GM19395 (cell line): ENCODE measurements around the gene NRIP1.
"Not testable (repeated sequence)": the region's sequence is repeated elsewhere in the genome, so short reads cannot be mapped to it uniquely, and the experiment has no call there.

Experiments used
- ATAC-seq: cut with Tn5 transposase; IDR thresholded peaks from one replicate; pipeline ENCODE4 v1.9.1; 2021; ENCODE audit warnings: mild to moderate bottlenecking, moderate library complexity; ENCODE audit not compliant: unreplicated experiment

NRIP1 gene

GRCh38 chr21:14982336-14982735 is 82.5 kb downstream of the NRIP1 start:
- no peak for ATAC-seq

- no peak for ATAC-seq
Measured at GRCh38 chr21:14981246-14981645, 83.6 kb downstream of the NRIP1 start.

- no peak for ATAC-seq
Measured at GRCh38 chr21:14979264-14979663, 85.5 kb downstream of the NRIP1 start.

GRCh38 chr21:14977814-14978213 is 87.0 kb downstream of the NRIP1 start:
- no peak for ATAC-seq

- no peak for ATAC-seq
Measured at GRCh38 chr21:14975136-14975919, 89.5 kb downstream of the NRIP1 start.

- ATAC-seq: no peak
Measured at GRCh38 chr21:14972678-14973077, 92.1 kb downstream of the NRIP1 start.

GRCh38 chr21:14968821-14969220 is 96.0 kb downstream of the NRIP1 start:
- no peak for ATAC-seq

GRCh38 chr21:14968029-14968428 is 96.8 kb downstream of the NRIP1 start:
- no peak for ATAC-seq

GRCh38 chr21:14964621-14965020 is 100.2 kb downstream of the NRIP1 start:
- no peak for ATAC-seq

GRCh38 chr21:14962217-14962616 is 102.6 kb downstream of the NRIP1 start:
- ATAC-seq: no peak

GRCh38 chr21:14961502-14961901 is 103.3 kb downstream of the NRIP1 start:
- no peak for ATAC-seq

GRCh38 chr21:14959343-14959742 is 105.5 kb downstream of the NRIP1 start:
- no peak for ATAC-seq

- no peak for ATAC-seq
Measured at GRCh38 chr21:14957836-14958235, 107.0 kb downstream of the NRIP1 start.

- ATAC-seq: no peak
Measured at GRCh38 chr21:14956807-14957206, 108.0 kb downstream of the NRIP1 start.

GRCh38 chr21:14955936-14956520 is 108.8 kb downstream of the NRIP1 start:
- no peak for ATAC-seq

- ATAC-seq: no peak
Measured at GRCh38 chr21:14952916-14953315, 111.9 kb downstream of the NRIP1 start.

- ATAC-seq: no peak
Measured at GRCh38 chr21:14949603-14950002, 115.2 kb downstream of the NRIP1 start.

- ATAC-seq: no peak
Measured at GRCh38 chr21:14947613-14948160, 117.1 kb downstream of the NRIP1 start.

GRCh38 chr21:14945176-14945575 is 119.6 kb downstream of the NRIP1 start:
- no peak for ATAC-seq

GRCh38 chr21:14943616-14944015 is 121.2 kb downstream of the NRIP1 start:
- ATAC-seq: no peak

GRCh38 chr21:14942801-14943490 is 121.9 kb downstream of the NRIP1 start:
- no peak for ATAC-seq

- ATAC-seq: not testable (repeated sequence)
Measured at GRCh38 chr21:14927324-14927723, 137.5 kb downstream of the NRIP1 start.
